PC-9 (cell line): ENCODE measurements around the gene C3orf20. TPM values are rescaled to one million over a fixed set of nuclear protein-coding genes. Genes with fewer than 3 reads are reported as not detected.

ENCODE experiments used
- BruUV-seq: library from RNA; stranded (reverse); fragments of 400-500 nt; replicated peaks from 2 replicates; lab custom pipeline; 2021; lab: Mats Ljungman, UMichigan
- CTCF ChIA-PET: fragments of 300-600 bp; sonication (Branson Sonifier 250); formaldehyde crosslinking; loops from one replicate; lab custom pipeline; 2022; ENCODE audit warnings: antibody characterized with exemption; lab: Charles Lee
- POLR2A ChIA-PET: fragments of 300-600 bp; sonication (Branson Sonifier 250); formaldehyde crosslinking; loops from one replicate; lab custom pipeline; 2022; ENCODE audit warnings: antibody characterized with exemption; ENCODE audit not compliant: unreplicated experiment; lab: Charles Lee
- DNase-seq, 2 experiments: peaks; one replicate each; pipeline versions ENCODE4 v3.0.0 to v3.0.0-alpha.2; 2015 to 2022; ENCODE audit warnings: mixed read lengths in 1 of 2
- H2AFZ ChIP-seq: fragments of 200-600 bp; sonication (generic); 2 replicates; pipeline ENCODE4 v1.8.1; 2017; ENCODE audit warnings: antibody characterized with exemption
- H3F3A ChIP-seq: fragments of 200-600 bp; sonication (generic); 2 replicates; pipeline ENCODE4 v1.8.1; 2017; ENCODE audit warnings: antibody characterized with exemption, mild to moderate bottlenecking, low read depth; ENCODE audit not compliant: insufficient read depth
- H3K27ac ChIP-seq: fragments of 200-600 bp; sonication (generic); 2 replicates; pipeline ENCODE4 v1.6.1; 2016; ENCODE audit warnings: mixed run types
- H3K27me3 ChIP-seq: fragments of 200-600 bp; sonication (generic); 2 replicates; pipeline ENCODE4 v1.6.1; 2016; ENCODE audit warnings: low read depth, mixed run types; ENCODE audit not compliant: insufficient read depth
- H3K36me3 ChIP-seq: fragments of 200-600 bp; sonication (generic); 2 replicates; pipeline ENCODE4 v1.6.1; 2016; ENCODE audit warnings: low read depth, mixed run types
- H3K4me1 ChIP-seq: fragments of 200-600 bp; sonication (generic); replicated peaks from 2 replicates; pipeline ENCODE4 v1.6.1; 2016; ENCODE audit warnings: mixed run types; ENCODE audit not compliant: insufficient read depth
- H3K4me2 ChIP-seq: fragments of 200-600 bp; sonication (generic); 2 replicates; pipeline ENCODE4 v1.6.1; 2017; ENCODE audit warnings: mixed run types
- H3K4me3 ChIP-seq: fragments of 200-600 bp; sonication (generic); 2 replicates; pipeline ENCODE4 v1.6.1; 2016; ENCODE audit warnings: mixed run types
- H3K79me2 ChIP-seq: fragments of 200-600 bp; sonication (generic); 2 replicates; pipeline ENCODE4 v1.6.1; 2017; ENCODE audit warnings: low read depth, mixed run types
- H3K9me2 ChIP-seq: fragments of 200-600 bp; sonication (generic); 2 replicates; pipeline ENCODE4 v1.8.1; 2017; ENCODE audit warnings: mild to moderate bottlenecking; ENCODE audit not compliant: insufficient read depth
- H3K9me3 ChIP-seq: fragments of 200-600 bp; sonication (generic); 2 replicates; pipeline ENCODE4 v1.8.1; 2016; ENCODE audit warnings: low read depth; ENCODE audit not compliant: insufficient read depth
- H4K20me1 ChIP-seq: fragments of 200-600 bp; sonication (generic); 2 replicates; pipeline ENCODE4 v1.8.1; 2017; ENCODE audit not compliant: insufficient read depth
- EZH2 ChIP-seq: fragments of 200-600 bp; sonication (generic); IDR thresholded peaks from 2 replicates; pipeline ENCODE4 v1.8.0; 2017; ENCODE audit warnings: antibody characterized with exemption, low read depth
- intact Hi-C: fragments of 100-400 bp; cut with micrococcal nuclease; formaldehyde crosslinking; loops from one replicate; pipeline ENCODE4 v1.10.0; 2022; ENCODE audit not compliant: unreplicated experiment
- total RNA-seq: library from RNA; stranded (reverse); gene quantifications from 2 replicates; pipeline ENCODE4 v1.2.3, GENCODE V29; 2021
- TF ChIP-seq, protein P1 (sequence below): fragments of 200-600 bp; sonication (generic); conservative IDR thresholded peaks from 2 replicates; pipeline ENCODE4 v1.6.1; 2017; ENCODE audit warnings: mixed run types, antibody characterized with exemption, mild to moderate bottlenecking, moderate library complexity

Gene C3orf20
- total RNA-seq, 1 experiment from 2014 or later, result not detected

DNA sequence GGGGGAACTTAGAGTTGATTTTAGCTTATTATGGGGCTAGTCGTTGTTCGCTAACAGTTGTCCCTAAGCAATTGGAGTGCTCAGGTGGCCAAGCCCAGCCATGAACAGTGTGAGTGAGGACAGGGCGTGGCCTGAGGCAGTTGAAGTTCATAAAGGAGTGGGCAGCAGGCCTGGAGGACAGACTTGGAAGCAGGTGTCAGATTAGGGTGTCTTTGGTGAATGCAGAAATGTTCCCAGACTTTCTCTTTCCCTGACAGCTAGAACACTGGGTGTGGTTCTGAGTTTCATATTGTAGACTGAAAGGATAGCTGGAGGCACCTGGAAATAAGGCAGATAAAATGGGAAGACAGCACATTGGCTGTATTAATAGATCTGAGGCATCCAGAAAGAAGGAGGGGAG, 84.0 kb downstream of the C3orf20 start:
- no peak for DNase-seq
- no peaks in the 10 kb centered on the region for H4K20me1 ChIP-seq
- CTCF ChIA-PET, result no interaction called here
- no peaks in the 10 kb centered on the region for H3K9me2 ChIP-seq
- TF ChIP-seq, protein P1, sequence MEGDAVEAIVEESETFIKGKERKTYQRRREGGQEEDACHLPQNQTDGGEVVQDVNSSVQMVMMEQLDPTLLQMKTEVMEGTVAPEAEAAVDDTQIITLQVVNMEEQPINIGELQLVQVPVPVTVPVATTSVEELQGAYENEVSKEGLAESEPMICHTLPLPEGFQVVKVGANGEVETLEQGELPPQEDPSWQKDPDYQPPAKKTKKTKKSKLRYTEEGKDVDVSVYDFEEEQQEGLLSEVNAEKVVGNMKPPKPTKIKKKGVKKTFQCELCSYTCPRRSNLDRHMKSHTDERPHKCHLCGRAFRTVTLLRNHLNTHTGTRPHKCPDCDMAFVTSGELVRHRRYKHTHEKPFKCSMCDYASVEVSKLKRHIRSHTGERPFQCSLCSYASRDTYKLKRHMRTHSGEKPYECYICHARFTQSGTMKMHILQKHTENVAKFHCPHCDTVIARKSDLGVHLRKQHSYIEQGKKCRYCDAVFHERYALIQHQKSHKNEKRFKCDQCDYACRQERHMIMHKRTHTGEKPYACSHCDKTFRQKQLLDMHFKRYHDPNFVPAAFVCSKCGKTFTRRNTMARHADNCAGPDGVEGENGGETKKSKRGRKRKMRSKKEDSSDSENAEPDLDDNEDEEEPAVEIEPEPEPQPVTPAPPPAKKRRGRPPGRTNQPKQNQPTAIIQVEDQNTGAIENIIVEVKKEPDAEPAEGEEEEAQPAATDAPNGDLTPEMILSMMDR, result no peak
- TF ChIP-seq EZH2, result no peak
- POLR2A ChIA-PET, result no interaction called here
- no peaks in the 10 kb centered on the region for H3K9me3 ChIP-seq
- no peaks in the 10 kb centered on the region for H3K79me2 ChIP-seq
- no peaks in the 10 kb centered on the region for H3K4me1 ChIP-seq
- no peak overlapping the region for H3K4me3 ChIP-seq
- H3K27me3 ChIP-seq, result peaks cover 4% of the 10 kb centered on the region
- BruUV-seq, result no TSS peak
- H3K36me3 ChIP-seq, result no peaks in the 10 kb centered on the region
- intact Hi-C loops, result no loop called here
- no peak overlapping the region for H3K27ac ChIP-seq
- no peak overlapping the region for H3K4me2 ChIP-seq
- H3F3A ChIP-seq, result no peaks in the 10 kb centered on the region
- H2AFZ ChIP-seq, result no peak overlapping the region

DNA sequence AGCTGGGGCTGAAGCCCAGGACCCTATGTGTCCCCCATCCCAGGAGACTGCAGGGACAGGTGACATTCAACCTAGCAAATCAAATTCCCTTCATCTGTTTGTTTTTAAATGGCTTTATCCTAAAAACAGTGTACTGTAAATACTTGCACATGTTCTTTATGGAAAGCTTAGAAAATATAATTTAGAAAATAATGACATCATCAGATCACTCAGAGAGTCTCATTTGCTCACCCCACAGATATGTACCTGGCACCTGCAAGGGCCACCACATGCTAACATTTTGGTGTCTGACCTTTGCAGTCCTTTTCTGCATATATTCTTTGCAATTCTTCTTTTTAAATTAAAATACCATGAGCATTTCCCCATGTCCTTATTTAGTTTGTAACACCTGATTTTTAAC, 85.2 kb downstream of the C3orf20 start:
- Histone ChIP-seq H3K9me3 (no peaks in the 10 kb centered on the region), H3K9me2 (no peaks in the 10 kb centered on the region), H3K79me2 (no peaks in the 10 kb centered on the region), H3K4me3 (no peak overlapping the region), H4K20me1 (no peaks in the 10 kb centered on the region), H3K27me3 (peaks cover 4% of the 10 kb centered on the region), H3K4me1 (no peaks in the 10 kb centered on the region), H3K36me3 (no peaks in the 10 kb centered on the region), H3K27ac (no peak overlapping the region), H2AFZ (no peak overlapping the region), H3K4me2 (no peak overlapping the region), H3F3A (no peaks in the 10 kb centered on the region)
- no peak for DNase-seq
- intact Hi-C loops, result no loop called here
- ChIA-PET CTCF (interaction anchor here (0.7 kb wide), 1 partner anchor 1037 kb away, joined by 6 read pairs; no protein-coding TSS in a partner anchor), POLR2A (no interaction called here)
- no peak for TF ChIP-seq EZH2
- TF ChIP-seq, protein P1, result no peak
- BruUV-seq, result no TSS peak

DNA sequence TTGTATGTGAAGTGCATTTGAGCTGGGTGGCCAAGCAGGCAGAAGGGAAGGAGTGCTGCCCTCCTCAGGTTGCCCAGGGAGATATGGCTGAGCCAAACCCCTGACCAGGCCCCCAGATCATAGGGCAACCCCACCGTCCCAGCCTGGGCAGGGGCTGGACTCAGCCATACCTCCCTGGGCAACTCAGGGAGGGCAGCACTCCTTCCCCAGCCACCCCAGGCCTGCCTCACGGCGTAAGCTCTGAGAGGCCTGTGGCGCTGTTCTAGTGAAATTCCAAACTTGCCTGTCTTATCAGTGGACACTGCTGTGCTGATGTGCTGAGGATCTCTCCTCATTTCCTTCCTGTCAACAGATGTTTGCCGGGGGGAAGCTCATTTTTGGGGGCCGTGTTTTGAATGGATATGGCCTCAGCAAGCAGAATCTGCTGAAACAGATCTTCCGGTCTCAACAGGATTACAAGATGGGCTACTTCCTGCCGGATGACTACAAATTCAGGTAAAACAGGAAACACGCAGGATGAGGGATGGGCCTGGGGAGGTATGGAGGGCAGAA, 86.3 kb downstream of the C3orf20 start:
- H3K79me2 ChIP-seq, result no peaks in the 10 kb centered on the region
- H4K20me1 ChIP-seq, result no peaks in the 10 kb centered on the region
- H3K27me3 ChIP-seq, result peaks cover 4% of the 10 kb centered on the region
- H3K4me2 ChIP-seq, result no peak overlapping the region
- no peak for TF ChIP-seq EZH2
- TF ChIP-seq, protein P1, result no peak
- ChIA-PET POLR2A (no interaction called here), CTCF (no interaction called here)
- no TSS peak for BruUV-seq
- H3K9me3 ChIP-seq, result no peaks in the 10 kb centered on the region
- intact Hi-C loops, result no loop called here
- H3K9me2 ChIP-seq, result no peaks in the 10 kb centered on the region
- no peak overlapping the region for H3K27ac ChIP-seq
- no peaks in the 10 kb centered on the region for H3K4me1 ChIP-seq
- no peaks in the 10 kb centered on the region for H3K36me3 ChIP-seq
- no peak overlapping the region for H3K4me3 ChIP-seq
- no peaks in the 10 kb centered on the region for H3F3A ChIP-seq
- H2AFZ ChIP-seq, result no peak overlapping the region
- no peak for DNase-seq
